Activated B cell treated with CpG ODN at 0.5 μM for 24 hours (primary cell): ENCODE measurements around the gene SLCO2A1. TPM values are rescaled to one million over a fixed set of nuclear protein-coding genes. Genes with fewer than 3 reads are reported as not detected.

Experiments used
- ATAC-seq: fragments of 200-7000 bp; cut with Tn5 transposase; one replicate; pipeline ENCODE4 v1.10.0; 2021; ENCODE audit warnings: low read depth, mild to moderate bottlenecking, moderate library complexity
- CTCF ChIA-PET: fragments of 350-600 bp; sonication (Branson Sonifier 250); formaldehyde crosslinking; loops from one replicate; lab custom pipeline; 2021; ENCODE audit warnings: antibody characterized with exemption; lab: Charles Lee
- POLR2A ChIA-PET: fragments of 350-600 bp; sonication (Branson Sonifier 250); formaldehyde crosslinking; loops from one replicate; lab custom pipeline; 2021; ENCODE audit warnings: antibody characterized with exemption; lab: Charles Lee
- DNase-seq: peaks from one replicate; pipeline ENCODE4 v3.0.0; 2022
- H3K27ac Mint-ChIP-seq: one replicate; pipeline ENCODE4 v1.8.0; 2020; ENCODE audit warnings: mixed read lengths
- H3K27me3 Mint-ChIP-seq: one replicate; pipeline ENCODE4 v1.8.0; 2021; ENCODE audit warnings: mixed read lengths
- H3K36me3 Mint-ChIP-seq: one replicate; pipeline ENCODE4 v1.8.0; 2021; ENCODE audit warnings: low read depth, mixed read lengths
- H3K4me1 Mint-ChIP-seq: one replicate; pipeline ENCODE4 v1.8.0; 2021; ENCODE audit warnings: mixed read lengths
- H3K4me3 Mint-ChIP-seq: one replicate; pipeline ENCODE4 v1.8.0; 2020; ENCODE audit warnings: mild to moderate bottlenecking, mixed read lengths
- H3K9me3 Mint-ChIP-seq: one replicate; pipeline ENCODE4 v1.8.0; 2020; ENCODE audit warnings: mixed read lengths
- CTCF ChIP-seq: fragments of 200-600 bp; IDR thresholded peaks from one replicate; pipeline ENCODE4 v1.8.0; 2022; ENCODE audit warnings: antibody characterized with exemption, mild to moderate bottlenecking
- intact Hi-C: fragments of 100-400 bp; cut with micrococcal nuclease; formaldehyde crosslinking; loops from one replicate; pipeline ENCODE4 v1.15.1; 2024
- total RNA-seq: library from RNA; stranded (reverse); gene quantifications from 2 replicates; pipeline ENCODE4 v1.2.3, GENCODE V29; 2022

SLCO2A1 gene
- total RNA-seq, 1 donor from 2014 or later: not detected

- Mint-ChIP-seq H3K27ac (no peak overlapping the region), H3K4me1 (no peaks in the 10 kb centered on the region), H3K9me3 (no peaks in the 10 kb centered on the region), H3K4me3 (no peak overlapping the region), H3K36me3 (no peaks in the 10 kb centered on the region), H3K27me3 (peaks cover 17% of the 10 kb centered on the region)
- ChIA-PET CTCF (no interaction called here), POLR2A (no interaction called here)
- intact Hi-C loops: no loop called here
- DNase-seq (no peak), ATAC-seq (no peak)
- TF ChIP-seq CTCF: no peak
Observed at GRCh38 chr3:133987136-133987535, 42.6 kb downstream of the SLCO2A1 start.

- intact Hi-C loops: no loop called here
- Mint-ChIP-seq H3K4me1 (no peaks in the 10 kb centered on the region), H3K9me3 (no peaks in the 10 kb centered on the region), H3K27ac (no peak overlapping the region), H3K4me3 (no peak overlapping the region), H3K36me3 (no peaks in the 10 kb centered on the region), H3K27me3 (peaks cover 17% of the 10 kb centered on the region)
- no peak for TF ChIP-seq CTCF
- ChIA-PET CTCF (no interaction called here), POLR2A (no interaction called here)
- DNase-seq (no peak), ATAC-seq (no peak)
Observed at GRCh38 chr3:133986311-133986710, 43.4 kb downstream of the SLCO2A1 start.

- H3K36me3 Mint-ChIP-seq: no peaks in the 10 kb centered on the region
- H3K9me3 Mint-ChIP-seq: no peaks in the 10 kb centered on the region
- ATAC-seq: no peak
- ChIA-PET POLR2A (no interaction called here), CTCF (no interaction called here)
- H3K4me1 Mint-ChIP-seq: no peaks in the 10 kb centered on the region
- TF ChIP-seq CTCF: no peak
- H3K27me3 Mint-ChIP-seq: peaks cover 15% of the 10 kb centered on the region
- H3K4me3 Mint-ChIP-seq: no peak overlapping the region
- no peak overlapping the region for H3K27ac Mint-ChIP-seq
- intact Hi-C loops: no loop called here
- no peak for DNase-seq
Observed at GRCh38 chr3:133984975-133985374, 44.8 kb downstream of the SLCO2A1 start.

GRCh38 chr3:133983576-133984560, 45.9 kb downstream of the SLCO2A1 start:
- no peak for DNase-seq
- Mint-ChIP-seq H3K27me3 (peaks cover 10% of the 10 kb centered on the region), H3K4me3 (no peak overlapping the region), H3K9me3 (no peaks in the 10 kb centered on the region), H3K27ac (no peak overlapping the region), H3K4me1 (no peaks in the 10 kb centered on the region), H3K36me3 (no peaks in the 10 kb centered on the region)
- TF ChIP-seq CTCF: no peak
- POLR2A ChIA-PET: no interaction called here
- intact Hi-C loops: no loop called here
- ATAC-seq: no peak
- CTCF ChIA-PET: no interaction called here

- Mint-ChIP-seq H3K4me1 (no peaks in the 10 kb centered on the region), H3K9me3 (no peaks in the 10 kb centered on the region), H3K27ac (no peak overlapping the region), H3K27me3 (peaks cover 9% of the 10 kb centered on the region), H3K4me3 (no peak overlapping the region), H3K36me3 (no peaks in the 10 kb centered on the region)
- DNase-seq (no peak), ATAC-seq (no peak)
- ChIA-PET CTCF (interaction anchor here (0.6 kb wide), 1 partner anchor 10 kb away, joined by 3 read pairs; no protein-coding TSS in a partner anchor), POLR2A (no interaction called here)
- intact Hi-C loops: no loop called here
- TF ChIP-seq CTCF: no peak
Observed at GRCh38 chr3:133983126-133983525, 46.6 kb downstream of the SLCO2A1 start.
